Measurements from ENCODE around the gene KCNJ14.

Gene KCNJ14

DNA sequence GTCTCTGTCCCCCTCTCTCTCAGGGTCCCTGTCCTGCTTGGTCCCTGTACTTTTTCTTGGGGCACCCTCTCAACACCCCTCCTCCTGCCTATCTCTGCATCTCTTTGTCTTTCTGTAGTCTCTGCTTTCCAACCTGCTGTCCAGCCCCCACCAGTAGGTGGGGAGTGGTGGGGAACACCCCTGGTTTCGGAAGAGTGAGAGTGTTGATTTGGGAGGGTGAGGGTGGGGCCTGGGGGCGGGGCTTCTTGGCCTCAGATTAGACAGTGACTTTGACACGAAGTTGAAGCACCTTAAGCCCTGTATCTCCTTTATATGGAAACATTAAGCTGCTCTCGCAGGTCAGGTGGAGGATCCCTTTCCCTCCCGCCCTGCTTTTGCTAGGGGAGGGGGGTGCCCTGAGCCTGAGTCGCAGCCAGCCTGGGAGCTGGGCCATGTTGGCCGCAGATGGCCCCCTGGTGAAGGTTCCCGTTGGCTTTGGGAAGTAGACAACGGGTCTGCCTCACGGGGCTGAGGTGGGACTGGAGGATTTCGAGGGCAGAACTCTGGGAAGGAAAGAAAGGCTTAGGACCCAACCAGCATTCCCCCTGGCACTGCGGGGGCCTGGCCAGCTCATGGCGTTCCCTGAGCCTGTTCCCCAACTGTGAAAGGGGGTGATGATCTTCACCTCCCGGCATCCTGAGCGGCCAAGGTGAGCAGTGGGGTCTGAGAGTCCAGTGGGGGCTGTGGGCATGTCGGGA is at the start of gene KCNJ14:
TSS of gene KCNJ14 (plus strand) at position 404 of the 737 bp plus-strand sequence. CDS start 6,151 bp downstream, outside the sequence.
- DNase-seq (ENCODE audit: low spot score) = peak; percentile 37

GRCh38 chr19:48405850-48406249 is 49.5 kb upstream of the KCNJ14 start:
- DNase-seq (ENCODE audit: low spot score) = no peak

GRCh38 chr19:48413879-48414587 is 41.3 kb upstream of the KCNJ14 start:
- DNase-seq (ENCODE audit: low spot score) = no peak

- DNase-seq (ENCODE audit: low spot score) = peak; percentile 20
Measured at GRCh38 chr19:48415395-48415794, 40.0 kb upstream of the KCNJ14 start.

DNA sequence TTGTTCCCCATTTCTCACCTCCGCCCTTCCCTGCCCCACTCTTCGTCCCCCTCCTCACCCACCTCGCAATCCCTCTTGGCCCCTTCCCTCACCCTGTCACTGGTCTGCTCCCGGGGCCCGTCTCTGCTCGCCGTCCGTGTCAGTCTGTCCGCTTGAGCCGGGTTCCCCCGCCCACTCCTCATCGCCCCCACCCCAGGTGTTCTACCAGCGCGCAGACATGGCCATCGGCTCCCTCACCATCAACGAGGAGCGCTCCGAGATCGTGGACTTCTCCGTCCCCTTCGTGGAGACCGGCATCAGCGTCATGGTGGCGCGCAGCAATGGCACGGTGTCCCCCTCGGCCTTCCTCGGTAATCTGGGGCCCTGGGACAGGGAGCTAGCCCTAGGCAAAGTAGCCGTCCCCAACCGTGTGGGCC is 39.6 kb upstream of the KCNJ14 start:
- no peak for DNase-seq (ENCODE audit: low spot score)

- DNase-seq (ENCODE audit: low spot score) = no peak
Measured at GRCh38 chr19:48417421-48417820, 38.0 kb upstream of the KCNJ14 start.

DNA sequence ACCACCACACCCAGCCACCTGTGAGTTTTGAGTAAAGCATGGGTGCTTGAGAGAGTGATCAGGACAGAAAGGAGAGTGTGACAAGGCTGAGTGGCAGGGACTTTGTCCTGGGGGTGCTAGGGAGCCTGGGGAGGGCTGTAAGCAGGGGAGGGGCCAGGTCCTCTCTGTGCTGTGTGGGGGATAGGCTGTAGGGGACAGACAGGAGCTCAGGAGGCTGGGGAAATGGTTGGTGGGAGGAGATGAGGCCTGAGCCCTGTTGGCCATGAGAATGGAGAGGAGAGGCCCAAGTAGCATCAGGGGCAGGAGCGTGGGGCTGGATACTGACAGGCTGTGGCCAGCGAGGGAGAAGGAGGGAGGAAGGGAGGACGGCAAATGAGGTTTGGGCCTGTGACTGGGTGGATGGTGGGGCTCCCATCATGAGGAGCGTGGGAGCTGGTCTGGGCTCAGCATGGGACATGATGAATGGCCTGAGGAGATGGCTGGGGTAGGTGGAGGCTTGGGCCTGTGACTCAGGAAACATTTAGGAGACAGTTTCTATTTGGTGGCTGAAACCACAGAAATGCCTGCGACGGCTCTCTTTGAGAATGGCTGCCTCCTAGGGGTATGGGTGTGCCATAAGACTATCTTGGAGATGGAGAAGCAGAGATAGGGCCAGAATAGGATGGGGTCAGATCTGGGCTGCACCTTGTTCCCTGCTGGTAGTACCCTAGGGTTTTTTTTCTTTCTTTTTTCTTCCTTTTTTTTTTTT is 36.9 kb upstream of the KCNJ14 start:
- DNase-seq (ENCODE audit: low spot score) = no peak

GRCh38 chr19:48419158-48419920 is 36.0 kb upstream of the KCNJ14 start:
- DNase-seq (ENCODE audit: low spot score) = peak; percentile 46

GRCh38 chr19:48421548-48421947 is 33.8 kb upstream of the KCNJ14 start:
- DNase-seq (ENCODE audit: low spot score) = no peak

- no peak for DNase-seq (ENCODE audit: low spot score)
Measured at GRCh38 chr19:48424694-48425219, 30.6 kb upstream of the KCNJ14 start.

GRCh38 chr19:48428670-48429069 is 26.7 kb upstream of the KCNJ14 start:
- no peak for DNase-seq (ENCODE audit: low spot score)

- DNase-seq (ENCODE audit: low spot score) = no peak
Measured at GRCh38 chr19:48433337-48433736, 22.0 kb upstream of the KCNJ14 start.

- DNase-seq (ENCODE audit: low spot score) = no peak
Measured at GRCh38 chr19:48436586-48436985, 18.8 kb upstream of the KCNJ14 start.

GRCh38 chr19:48441360-48442050 is 13.9 kb upstream of the KCNJ14 start:
- no peak for DNase-seq (ENCODE audit: low spot score)

GRCh38 chr19:48442116-48443035 is 13.0 kb upstream of the KCNJ14 start:
- no peak for DNase-seq (ENCODE audit: low spot score)

- no peak for DNase-seq (ENCODE audit: low spot score)
Measured at GRCh38 chr19:48443256-48443655, 12.1 kb upstream of the KCNJ14 start.

GRCh38 chr19:48443731-48444128 is 11.6 kb upstream of the KCNJ14 start:
- no peak for DNase-seq (ENCODE audit: low spot score)

DNA sequence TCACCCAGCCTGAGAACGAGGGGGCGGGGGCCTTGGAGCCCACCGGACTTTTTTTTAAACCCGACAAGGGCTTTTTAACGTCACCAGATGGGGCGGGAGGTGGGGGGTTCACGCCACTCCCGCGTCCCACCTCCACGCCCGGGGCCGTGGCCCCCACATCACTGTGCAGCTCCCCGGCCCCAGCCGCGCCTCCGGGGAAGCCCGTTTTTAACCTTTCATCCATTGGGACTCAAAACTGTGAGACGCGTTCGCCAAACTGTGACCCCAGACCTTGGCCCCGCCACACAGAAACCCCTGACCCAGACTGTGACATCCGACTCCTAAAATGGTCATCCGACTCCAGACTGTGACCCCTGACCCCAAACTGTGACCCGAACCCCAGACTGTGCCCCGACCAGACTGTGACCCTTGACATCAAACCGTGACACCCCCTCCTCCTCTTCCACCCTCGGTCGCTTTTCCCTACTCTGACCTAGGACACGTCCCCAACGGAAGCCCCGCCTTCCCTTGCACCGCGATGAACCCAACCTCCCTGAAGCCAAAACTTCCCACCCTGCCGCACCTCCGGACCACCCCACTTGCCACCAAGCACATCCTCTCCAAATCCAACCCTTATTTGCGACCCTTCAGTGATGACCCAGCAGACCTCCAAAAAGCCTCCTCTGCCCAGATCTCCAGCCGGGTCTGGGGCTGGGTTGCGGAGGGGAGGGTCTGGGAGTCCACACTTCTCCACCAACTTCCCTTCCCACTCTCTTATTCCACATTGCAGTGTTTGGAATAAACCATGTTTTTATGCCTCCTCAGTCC is 11.0 kb upstream of the KCNJ14 start:
- DNase-seq (ENCODE audit: low spot score) = no peak

- no peak for DNase-seq (ENCODE audit: low spot score)
Measured at GRCh38 chr19:48444936-48445200, 10.5 kb upstream of the KCNJ14 start.

DNA sequence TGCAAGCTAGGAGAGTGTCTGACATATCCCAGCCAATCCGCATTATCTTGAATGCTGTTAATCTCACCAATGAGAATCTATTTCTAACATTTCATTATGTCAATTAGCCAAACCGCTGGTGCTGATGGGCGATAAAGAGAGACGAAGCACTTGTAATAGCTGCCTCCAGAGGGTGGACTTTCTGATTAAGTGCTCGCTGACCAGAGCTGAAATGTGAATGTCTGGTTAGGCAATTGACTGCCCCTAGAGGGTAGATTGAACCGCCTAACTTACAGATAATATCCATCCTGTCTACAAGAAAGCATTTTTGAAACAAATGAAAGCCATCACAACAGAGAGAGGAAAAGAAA is 10.1 kb upstream of the KCNJ14 start:
- DNase-seq (ENCODE audit: low spot score) = no peak
